ENCODE data around the gene ANKRD10. TPM values are rescaled to one million over a fixed set of nuclear protein-coding genes. Genes with fewer than 3 reads are reported as not detected.
"Not testable (repeated sequence)": the region's sequence is repeated elsewhere in the genome, so short reads cannot be mapped to it uniquely, and the experiment has no call there.

Gene ANKRD10
- 55.4 TPM for polyA plus RNA-seq (2013, experiment 1 of 2; ENCODE audit: insufficient read length)
- polyA plus RNA-seq (2013, experiment 2 of 2; ENCODE audit: insufficient read length) = 57.9 TPM

- DNase-seq = peak; percentile 100
Observed at GRCh38 chr13:110915057-110915873, at the start of gene ANKRD10. ANKRD10 (minus strand) TSS chr13:110915069; CDS start chr13:110914934, 135 bp downstream.

GRCh38 chr13:110964229-110965037 is 49.6 kb upstream of the ANKRD10 start:
- no peak for DNase-seq

- no peak for DNase-seq
Observed at GRCh38 chr13:110963554-110963970, 48.7 kb upstream of the ANKRD10 start.

- DNase-seq = no peak
Observed at GRCh38 chr13:110961959-110962358, 47.1 kb upstream of the ANKRD10 start.

GRCh38 chr13:110960204-110960603 is 45.3 kb upstream of the ANKRD10 start:
- no peak for DNase-seq

GRCh38 chr13:110957931-110958330 is 43.1 kb upstream of the ANKRD10 start:
- no peak for DNase-seq

GRCh38 chr13:110957181-110957884 is 42.5 kb upstream of the ANKRD10 start:
- DNase-seq = no peak

- DNase-seq = peak; percentile 66
Observed at GRCh38 chr13:110956216-110956615, 41.3 kb upstream of the ANKRD10 start.

GRCh38 chr13:110955608-110956007 is 40.7 kb upstream of the ANKRD10 start:
- DNase-seq = not testable (repeated sequence)

- DNase-seq = peak; percentile 95
Observed at GRCh38 chr13:110955072-110955503, 40.2 kb upstream of the ANKRD10 start.

GRCh38 chr13:110954533-110954920 is 39.7 kb upstream of the ANKRD10 start:
- not testable (repeated sequence) for DNase-seq

- no peak for DNase-seq
Observed at GRCh38 chr13:110953833-110954532, 39.1 kb upstream of the ANKRD10 start.

- DNase-seq = no peak
Observed at GRCh38 chr13:110953416-110953815, 38.5 kb upstream of the ANKRD10 start.

- not testable (repeated sequence) for DNase-seq
Observed at GRCh38 chr13:110952135-110952534, 37.3 kb upstream of the ANKRD10 start.

GRCh38 chr13:110950819-110951570 is 36.1 kb upstream of the ANKRD10 start:
- DNase-seq = no peak

GRCh38 chr13:110950356-110950755 is 35.5 kb upstream of the ANKRD10 start:
- DNase-seq = no peak

GRCh38 chr13:110949628-110950027 is 34.8 kb upstream of the ANKRD10 start:
- no peak for DNase-seq

GRCh38 chr13:110949116-110949515 is 34.2 kb upstream of the ANKRD10 start:
- DNase-seq = no peak

- DNase-seq = not testable (repeated sequence)
Observed at GRCh38 chr13:110947338-110947737, 32.5 kb upstream of the ANKRD10 start.

- no peak for DNase-seq
Observed at GRCh38 chr13:110945928-110946570, 31.2 kb upstream of the ANKRD10 start.
